Measurements from ENCODE around the gene ACTC1.

GRCh38 chr15:34759992-34760391, 35.4 kb downstream of the ACTC1 start:
- TF ChIP-seq TAF1 (IDR thresholded peaks at IDR 0.05; ENCODE audit: borderline replicate concordance, low read depth, low read length) (no peak), POLR2A (IDR thresholded peaks at IDR 0.05; ENCODE audit: low read depth, low read length) (no peak), POLR2AphosphoS5 (IDR thresholded peaks at IDR 0.05; ENCODE audit: low read depth, low read length) (no peak)
